ENCODE results near the gene IQSEC1. TPM values are rescaled to one million over a fixed set of nuclear protein-coding genes. Genes with fewer than 3 reads are reported as not detected.
A peak's percentile ranks its signal among the peaks of the same experiment; 100 is the strongest.

Gene IQSEC1
- polyA plus RNA-seq, 2 of the 4 experiments (the other 2 are of a cell fraction), result 3.7 to 10.7 TPM

GRCh38 chr3:12957824-12958792 is 115.1 kb downstream of the IQSEC1 start:
- no peak for ATAC-seq
- no peak for FAIRE-seq
- no peak for DNase-seq (ENCODE audit: low read depth in 1 of 2, low spot score in 1 of 2)
- H3K4me3 ChIP-seq, result no peak overlapping the region
- 87% methylated on average over 13 of the region's 13 CpGs for WGBS (ENCODE audit: missing lambda C conversion rate)
- TF ChIP-seq EHMT2 (IDR thresholded peaks at IDR 0.05; ENCODE audit: low read depth), result no peak
- 0 out of 2 replicates have a peak, but pooled peaks have one; percentile 15 for TF ChIP-seq KDM1A (IDR thresholded peaks at IDR 0.05; ENCODE audit: low read depth)
- H3K9me3 ChIP-seq, result no peaks in the 10 kb centered on the region
- no peaks in the 10 kb centered on the region for H3K4me1 ChIP-seq
- ChIA-PET POLR2A (no interaction called here), CTCF (interaction anchor here (0.8 to 1.7 kb wide), 4 partner anchors 8 to 37 kb away, joined by 3 to 5 read pairs (median 4); no protein-coding TSS in a partner anchor)
- H3K27ac ChIP-seq, result no peak overlapping the region
- H3K4me2 ChIP-seq, result no peak overlapping the region

DNA sequence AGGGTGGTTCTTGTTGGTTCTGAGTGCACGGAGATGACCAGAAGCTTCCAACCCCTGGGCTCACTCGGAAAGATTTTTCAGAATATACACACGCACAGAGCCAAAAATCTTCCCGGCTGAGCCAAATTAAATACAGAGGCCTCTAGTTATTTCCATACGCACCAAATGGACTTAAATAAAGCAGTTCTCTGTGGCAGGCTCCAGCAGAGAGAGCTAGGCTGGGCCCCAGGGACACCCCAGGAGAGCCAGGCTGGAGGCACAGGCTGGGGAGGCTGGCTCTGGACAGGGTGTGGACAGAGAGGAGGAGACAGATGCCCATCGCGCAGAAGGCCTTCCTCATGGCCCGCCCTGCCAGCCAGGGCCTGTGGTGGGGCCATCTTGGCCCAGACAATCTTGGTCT is 115.9 kb downstream of the IQSEC1 start:
- Histone ChIP-seq H3K4me1 (no peaks in the 10 kb centered on the region), H3K27ac (no peak overlapping the region), H3K4me3 (no peak overlapping the region), H3K9me3 (no peaks in the 10 kb centered on the region), H3K4me2 (no peak overlapping the region)
- CTCF ChIA-PET, result interaction anchor here (1.7 kb wide), 1 partner anchor 9 kb away, joined by 4 read pairs; no protein-coding TSS in a partner anchor
- 78% methylated on average over 8 of the region's 8 CpGs for WGBS (ENCODE audit: missing lambda C conversion rate)
- POLR2A ChIA-PET, result interaction anchor here (0.6 kb wide), 1 partner anchor 523 kb away, joined by 3 read pairs; the partner anchor contains the start of gene HDAC11
- ATAC-seq, result no peak; a peak in 1 of 6 replicates
- TF ChIP-seq ZNF302 (CRISPR knock-in tag; IDR thresholded peaks at IDR 0.05) (no peak), EHF (CRISPR knock-in tag; IDR thresholded peaks at IDR 0.05) (no peak), HDAC2 (IDR thresholded peaks at IDR 0.05) (no peak), POLR2AphosphoS2 (conservative IDR thresholded peaks at IDR 0.05; ENCODE audit: low read length) (no peak), JUNB (IDR thresholded peaks at IDR 0.05) (no peak), RARB (CRISPR knock-in tag; IDR thresholded peaks at IDR 0.05) (no peak), TP53 (CRISPR knock-in tag; IDR thresholded peaks at IDR 0.05) (no peak), NR3C1 (IDR thresholded peaks at IDR 0.05) (no peak), KDM5A (IDR thresholded peaks at IDR 0.05) (no peak), USF2 (IDR thresholded peaks at IDR 0.05) (no peak), MAFK (IDR thresholded peaks at IDR 0.05; ENCODE audit: partially characterized antibody) (no peak), MAZ (IDR thresholded peaks at IDR 0.05; ENCODE audit: borderline replicate concordance, low read depth, low read length) (no peak), NFE2L2 (conservative IDR thresholded peaks at IDR 0.05; ENCODE audit: low read length) (no peak), CBX2 (IDR thresholded peaks at IDR 0.05; ENCODE audit: borderline replicate concordance, low read depth) (no peak), SMC3 (IDR thresholded peaks at IDR 0.05) (no peak), FOSL2 (IDR thresholded peaks at IDR 0.05) (no peak), FOSL2 (CRISPR knock-in tag; IDR thresholded peaks at IDR 0.05) (no peak)
- TF ChIP-seq, protein P1, sequence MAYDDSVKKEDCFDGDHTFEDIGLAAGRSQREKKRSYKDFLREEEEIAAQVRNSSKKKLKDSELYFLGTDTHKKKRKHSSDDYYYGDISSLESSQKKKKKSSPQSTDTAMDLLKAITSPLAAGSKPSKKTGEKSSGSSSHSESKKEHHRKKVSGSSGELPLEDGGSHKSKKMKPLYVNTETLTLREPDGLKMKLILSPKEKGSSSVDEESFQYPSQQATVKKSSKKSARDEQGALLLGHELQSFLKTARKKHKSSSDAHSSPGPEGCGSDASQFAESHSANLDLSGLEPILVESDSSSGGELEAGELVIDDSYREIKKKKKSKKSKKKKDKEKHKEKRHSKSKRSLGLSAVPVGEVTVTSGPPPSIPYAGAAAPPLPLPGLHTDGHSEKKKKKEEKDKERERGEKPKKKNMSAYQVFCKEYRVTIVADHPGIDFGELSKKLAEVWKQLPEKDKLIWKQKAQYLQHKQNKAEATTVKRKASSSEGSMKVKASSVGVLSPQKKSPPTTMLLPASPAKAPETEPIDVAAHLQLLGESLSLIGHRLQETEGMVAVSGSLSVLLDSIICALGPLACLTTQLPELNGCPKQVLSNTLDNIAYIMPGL (CRISPR knock-in tag; IDR thresholded peaks at IDR 0.05; ENCODE audit: borderline replicate concordance), result no peak
- TF ChIP-seq, protein P2, sequence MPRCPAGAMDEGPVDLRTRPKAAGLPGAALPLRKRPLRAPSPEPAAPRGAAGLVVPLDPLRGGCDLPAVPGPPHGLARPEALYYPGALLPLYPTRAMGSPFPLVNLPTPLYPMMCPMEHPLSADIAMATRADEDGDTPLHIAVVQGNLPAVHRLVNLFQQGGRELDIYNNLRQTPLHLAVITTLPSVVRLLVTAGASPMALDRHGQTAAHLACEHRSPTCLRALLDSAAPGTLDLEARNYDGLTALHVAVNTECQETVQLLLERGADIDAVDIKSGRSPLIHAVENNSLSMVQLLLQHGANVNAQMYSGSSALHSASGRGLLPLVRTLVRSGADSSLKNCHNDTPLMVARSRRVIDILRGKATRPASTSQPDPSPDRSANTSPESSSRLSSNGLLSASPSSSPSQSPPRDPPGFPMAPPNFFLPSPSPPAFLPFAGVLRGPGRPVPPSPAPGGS (IDR thresholded peaks at IDR 0.05), result no peak
- no peak for DNase-seq (ENCODE audit: low read depth in 1 of 2, low spot score in 1 of 2)
- no peak for FAIRE-seq

Data from A549 (cell line).